HEK293T (cell line): Measurements from ENCODE around the gene FOCAD.

Source experiments
- FOXA1 ChIP-seq: fragments of 450-650 bp; IDR thresholded peaks from 2 replicates; pipeline ENCODE4 v1.6.1; 2016; ENCODE audit warnings: mild to moderate bottlenecking
- HDGF ChIP-seq: fragments of 450-650 bp; IDR thresholded peaks from 2 replicates; pipeline ENCODE4 v1.6.1; 2017; ENCODE audit warnings: antibody characterized with exemption, borderline replicate concordance
- NFRKB ChIP-seq: fragments of 450-650 bp; IDR thresholded peaks from 2 replicates; pipeline ENCODE4 v1.6.1; 2016; ENCODE audit warnings: mild to moderate bottlenecking, moderate library complexity
- SP1 ChIP-seq: fragments of 450-650 bp; IDR thresholded peaks from 2 replicates; pipeline ENCODE4 v1.6.1; 2017

DNA sequence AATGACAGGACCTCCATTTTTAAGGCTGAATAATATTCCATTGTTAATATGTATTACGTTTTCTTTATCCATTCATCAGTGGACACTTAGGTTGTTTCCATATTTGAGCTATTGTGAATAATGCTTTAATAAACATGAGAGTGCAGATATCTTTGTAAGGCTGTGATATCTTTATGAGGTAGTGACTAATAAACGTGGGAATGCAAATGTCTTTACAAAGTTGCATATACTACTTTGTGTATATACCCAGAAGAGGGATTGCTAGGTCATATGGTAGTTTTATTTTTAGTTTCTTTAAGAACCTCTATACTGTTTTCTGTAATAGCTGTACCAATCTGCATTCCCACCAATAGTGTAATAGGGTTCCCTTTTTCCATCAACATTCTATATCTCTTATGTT lies 148.7 kb downstream of the FOCAD start:
- TF ChIP-seq SP1 (no peak), HDGF (no peak), NFRKB (no peak), FOXA1 (no peak)
